GM18858 (cell line): Measurements from ENCODE around the gene ZHX3.

Experiments
- ATAC-seq: cut with Tn5 transposase; IDR thresholded peaks from one replicate; pipeline ENCODE4 v1.9.1; 2021; ENCODE audit not compliant: unreplicated experiment

ZHX3 gene

GRCh38 chr20:41304424-41305079 is 13.0 kb downstream of the ZHX3 start:
- ATAC-seq, result no peak

DNA sequence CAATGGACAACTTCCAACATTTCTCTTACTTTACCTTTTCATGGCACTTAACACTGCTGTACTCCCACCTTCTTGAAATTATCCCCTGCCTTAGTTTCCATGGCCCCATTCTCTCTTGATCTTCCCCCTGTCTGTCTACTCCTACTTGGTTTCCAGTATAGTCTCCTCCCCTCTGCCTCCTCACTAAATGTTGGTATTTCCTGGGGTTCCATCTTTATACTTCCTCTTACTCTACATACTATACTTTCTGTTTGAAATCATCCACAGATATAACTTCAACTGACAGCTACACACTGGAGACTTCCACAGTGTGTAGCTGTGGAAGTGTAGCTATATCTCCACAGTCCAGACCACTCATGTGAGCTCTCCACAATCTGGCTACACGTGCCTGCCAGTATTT is 13.5 kb downstream of the ZHX3 start:
- ATAC-seq, result no peak

DNA sequence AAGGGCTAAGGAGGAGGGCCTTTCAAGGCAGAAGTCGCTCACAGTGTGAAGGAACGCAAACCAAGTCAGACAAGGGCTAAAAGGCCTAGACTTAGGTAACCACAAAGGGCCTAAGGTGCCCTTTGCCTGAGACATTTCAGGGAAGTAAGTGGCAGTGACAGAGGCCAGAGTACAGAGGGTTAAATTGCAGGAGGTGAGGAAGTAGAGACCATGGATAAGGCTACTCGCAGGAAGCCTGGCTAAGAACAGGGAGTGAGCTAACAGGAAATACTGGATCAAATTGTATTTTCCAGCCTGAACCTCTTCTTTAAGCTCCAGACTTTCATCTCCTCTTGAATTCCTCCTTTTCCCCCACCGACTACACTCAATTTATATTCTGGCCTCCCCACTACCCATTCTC is 16.6 kb downstream of the ZHX3 start:
- no peak for ATAC-seq

DNA sequence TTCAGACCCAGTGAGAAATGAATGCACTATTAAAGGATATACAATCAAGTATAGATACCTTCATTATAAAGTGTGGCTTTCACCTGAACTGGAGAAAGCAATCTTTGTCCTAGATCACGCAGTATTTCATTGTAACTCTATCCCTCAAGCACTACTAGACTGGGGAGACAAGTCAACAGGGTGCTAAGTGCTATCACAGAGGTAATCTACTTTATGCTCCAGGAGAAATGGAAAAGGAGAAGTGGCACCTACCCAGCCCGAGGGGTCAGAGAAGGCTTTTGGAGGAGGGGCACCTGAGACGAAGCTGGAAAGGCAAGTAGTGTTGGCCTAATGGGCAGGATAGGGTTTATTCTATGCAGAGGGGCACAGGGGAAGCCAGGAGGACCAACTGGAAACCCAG is 17.1 kb downstream of the ZHX3 start:
- no peak for ATAC-seq

- ATAC-seq, result no peak
These were observed 17.6 kb downstream of the ZHX3 start for GRCh38 chr20:41299899-41300298.

DNA sequence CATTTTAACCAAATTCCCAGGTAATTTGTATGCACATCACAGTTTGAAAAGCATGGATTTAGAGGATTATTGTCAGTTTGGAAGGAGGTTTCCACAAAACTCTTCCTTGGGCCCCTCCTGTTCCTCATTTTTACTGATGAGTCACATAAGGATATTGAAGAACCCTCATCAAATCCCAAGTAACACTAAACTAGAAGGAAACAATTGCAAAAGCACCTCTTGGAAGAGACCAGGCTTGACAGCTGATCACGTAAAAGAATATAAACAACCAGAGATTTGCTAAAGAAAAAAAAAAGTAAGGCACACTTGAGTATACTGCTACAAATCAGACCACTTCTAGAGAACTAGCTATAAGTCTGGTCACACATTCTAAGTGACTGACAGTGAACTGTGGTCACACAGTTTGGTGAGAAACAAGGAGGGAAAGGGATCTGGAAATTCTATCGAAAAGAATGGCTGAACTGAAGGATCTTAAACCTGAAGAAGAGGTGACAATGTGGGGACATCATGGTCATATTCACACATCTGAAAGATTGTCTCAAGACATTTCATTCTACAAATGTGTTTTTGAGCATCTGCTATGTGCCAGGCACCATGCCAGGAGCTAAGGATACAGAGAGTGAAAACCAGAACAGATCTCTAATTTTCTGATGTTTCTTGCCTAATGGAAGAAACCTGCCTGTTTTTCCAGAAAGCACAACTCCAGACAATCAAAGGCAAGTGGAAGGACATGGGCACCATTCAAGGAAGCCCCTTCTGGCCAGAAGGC is 24.1 kb downstream of the ZHX3 start:
- ATAC-seq, result no peak

DNA sequence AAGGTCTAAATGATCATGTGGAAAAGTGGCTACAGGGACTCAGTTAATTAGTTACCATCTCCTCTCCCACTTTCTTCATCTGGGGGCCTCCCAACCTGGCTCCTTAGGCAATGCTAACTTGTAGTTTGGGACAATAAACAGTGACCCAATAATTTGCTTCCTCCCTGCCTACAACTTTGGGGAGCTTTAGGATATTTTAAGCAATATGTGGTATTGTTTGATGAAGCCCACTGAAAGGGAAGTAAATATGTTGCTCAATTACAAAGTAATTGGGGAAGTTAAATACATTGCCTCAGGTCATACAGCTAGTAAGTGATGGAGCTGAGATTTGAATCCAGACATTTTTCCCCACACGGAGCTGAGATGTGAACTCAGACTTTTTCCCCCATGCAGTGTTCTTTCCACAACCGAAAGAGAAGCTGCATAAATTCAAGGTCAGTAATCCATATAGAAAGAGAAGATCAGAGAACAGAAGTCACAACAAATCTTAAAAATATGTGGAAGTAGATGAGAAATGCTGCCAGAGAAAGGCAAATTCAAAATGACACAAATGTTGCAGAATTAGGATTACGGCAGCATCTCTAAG is 26.6 kb downstream of the ZHX3 start:
- no peak for ATAC-seq

DNA sequence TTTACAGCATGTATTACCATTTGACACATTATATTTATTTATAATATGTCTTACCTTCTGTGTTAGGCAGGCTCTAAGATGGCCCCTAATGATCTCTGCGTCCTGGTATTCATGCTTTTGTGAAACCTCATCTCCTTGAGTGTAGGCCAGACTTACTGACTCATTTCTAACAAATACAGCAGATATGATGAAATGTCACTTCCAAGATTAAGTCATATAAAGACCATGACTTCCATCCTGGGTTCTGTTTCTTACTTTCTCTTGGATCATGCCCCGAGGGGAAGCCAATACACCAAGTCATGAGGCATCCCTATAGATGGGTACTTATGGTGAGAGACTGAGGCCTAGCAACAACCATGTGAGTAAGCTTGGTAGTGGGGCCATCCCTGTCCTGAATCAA is 30.2 kb downstream of the ZHX3 start:
- no peak for ATAC-seq

DNA sequence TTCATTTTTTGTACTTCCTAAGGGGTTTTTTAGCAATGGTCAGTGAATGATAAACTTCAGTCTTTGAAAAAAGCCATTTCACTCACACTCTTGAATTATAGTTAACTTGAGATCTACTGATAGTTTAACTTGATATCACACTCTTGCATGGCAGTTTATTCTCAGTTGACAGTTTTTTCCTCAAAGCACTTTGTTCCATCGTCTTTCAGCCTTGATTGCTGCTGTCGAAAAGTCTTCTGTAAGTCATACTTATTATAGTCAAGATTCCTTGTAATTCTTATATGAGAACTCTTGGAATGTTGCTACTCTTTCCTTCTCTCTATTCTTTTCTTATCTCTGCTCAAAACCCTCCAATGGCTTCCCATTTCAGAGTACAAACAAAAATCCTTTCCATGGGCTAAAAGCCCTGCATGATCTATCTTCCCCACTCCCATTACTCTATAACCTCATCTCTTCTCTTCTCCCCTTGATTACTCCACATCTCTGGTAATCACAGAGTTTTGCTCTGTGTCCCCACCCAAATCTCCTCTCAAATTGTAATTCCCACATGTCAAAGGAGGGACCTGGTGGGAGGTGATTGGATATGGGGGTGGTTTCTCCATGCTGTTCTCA is 31.2 kb downstream of the ZHX3 start:
- ATAC-seq, result no peak

GRCh38 chr20:41279546-41280225 is 37.8 kb downstream of the ZHX3 start:
- no peak for ATAC-seq

DNA sequence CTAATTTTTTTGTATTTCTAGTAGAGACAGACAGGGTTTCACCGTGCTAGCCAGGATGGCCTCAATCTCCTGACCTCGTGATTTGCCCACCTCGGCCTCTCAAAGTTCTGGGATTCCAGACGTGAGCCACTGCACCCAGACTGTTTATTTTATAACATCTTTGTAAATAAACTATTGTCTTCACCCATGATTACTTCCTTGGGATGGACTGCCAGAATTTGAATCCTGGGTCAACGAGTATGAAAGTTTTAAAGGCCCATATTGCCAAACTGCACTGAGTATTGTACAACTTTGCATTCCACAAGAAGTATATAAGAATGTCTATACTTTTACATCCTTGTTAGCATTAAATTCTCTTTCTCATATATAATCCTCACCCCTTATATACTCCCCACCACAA is 38.6 kb downstream of the ZHX3 start:
- no peak for ATAC-seq

GRCh38 chr20:41277049-41277448 is 40.5 kb downstream of the ZHX3 start:
- ATAC-seq, result no peak

- no peak for ATAC-seq
These were observed 41.2 kb downstream of the ZHX3 start for GRCh38 chr20:41276317-41276751.

- no peak for ATAC-seq
These were observed 42.2 kb downstream of the ZHX3 start for GRCh38 chr20:41275301-41275731.

GRCh38 chr20:41274152-41274551 is 43.4 kb downstream of the ZHX3 start:
- ATAC-seq, result no peak

- ATAC-seq, result no peak
These were observed 44.1 kb downstream of the ZHX3 start for GRCh38 chr20:41273445-41273844.

- ATAC-seq, result no peak
These were observed 45.2 kb downstream of the ZHX3 start for GRCh38 chr20:41272339-41272738.

GRCh38 chr20:41268917-41269652 is 48.4 kb downstream of the ZHX3 start:
- no peak for ATAC-seq

DNA sequence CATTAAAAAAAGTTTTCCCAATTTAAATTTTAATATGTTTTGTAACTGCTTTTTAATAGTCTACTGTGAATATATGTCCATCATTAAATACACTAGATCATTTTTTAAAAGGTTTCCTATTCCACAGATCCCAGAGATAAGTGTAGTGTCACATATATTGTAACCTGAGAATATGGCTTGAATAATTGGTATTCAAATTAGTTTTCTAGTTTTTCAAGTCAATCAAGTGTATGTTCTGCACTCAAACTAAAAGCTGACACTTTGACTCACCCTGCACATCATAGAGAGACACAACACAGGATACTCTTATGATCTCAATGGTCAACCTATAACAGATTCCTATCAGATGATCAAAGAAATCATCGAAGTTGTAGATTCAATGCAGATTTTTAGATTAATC is 49.1 kb downstream of the ZHX3 start:
- no peak for ATAC-seq

GRCh38 chr20:41265938-41266337 is 51.6 kb downstream of the ZHX3 start:
- no peak for ATAC-seq

- no peak for ATAC-seq
These were observed 52.7 kb downstream of the ZHX3 start for GRCh38 chr20:41264819-41265218.
